DMS153 treated with DMSO at 0.1 percent for 48 hours (cell line): Measurements from ENCODE around the gene TNP2.
A peak's percentile ranks its signal among the peaks of the same experiment; 100 is the strongest.
"Not testable (repeated sequence)": the region's sequence is repeated elsewhere in the genome, so short reads cannot be mapped to it uniquely, and the experiment has no call there.

Experiments
- DNase-seq: peaks from one replicate; lab custom pipeline; 2025; ENCODE audit not compliant: unreplicated experiment; lab: John Stamatoyannopoulos, UW

Gene TNP2

DNA sequence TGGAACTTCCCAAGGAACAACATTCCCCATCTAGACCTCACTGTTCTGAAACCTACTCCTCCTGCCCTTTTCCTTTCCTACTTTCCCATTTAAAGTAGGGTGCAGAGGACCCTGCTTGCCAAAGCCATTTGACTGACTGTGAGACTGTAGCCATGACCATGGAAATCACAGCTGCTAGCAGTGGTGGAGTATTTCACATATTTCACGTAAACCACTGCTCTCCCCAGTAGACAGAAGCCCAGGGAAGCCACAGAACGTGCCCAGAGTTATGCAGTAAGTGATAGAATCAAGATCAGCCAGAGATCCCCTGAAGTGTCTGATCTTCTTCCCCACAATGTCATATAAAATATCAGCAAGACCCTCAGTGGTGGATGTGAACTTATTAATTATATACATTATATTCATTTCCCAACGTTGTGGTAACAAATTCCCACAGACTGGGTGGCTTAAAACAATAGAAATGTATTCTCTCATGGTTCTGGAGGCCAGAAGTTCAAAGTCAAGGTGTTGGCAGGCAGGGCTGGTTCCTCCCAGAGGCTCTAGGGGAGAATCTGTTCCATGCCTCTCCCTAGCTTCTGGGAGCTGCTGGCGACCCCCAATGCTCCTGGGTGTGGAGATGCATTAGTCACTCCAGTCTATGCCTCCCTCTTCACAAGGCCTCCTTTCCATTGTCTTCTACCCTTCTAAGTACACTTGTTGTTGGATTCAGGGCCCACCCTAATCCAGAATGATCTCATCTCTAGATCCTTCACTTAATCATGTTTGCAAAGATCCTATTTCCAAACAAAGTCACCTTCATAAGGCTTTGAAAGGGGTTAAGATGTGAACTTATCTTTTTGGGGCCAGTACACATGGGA, 32.7 kb upstream of the TNP2 start:
- DNase-seq, result no peak

DNA sequence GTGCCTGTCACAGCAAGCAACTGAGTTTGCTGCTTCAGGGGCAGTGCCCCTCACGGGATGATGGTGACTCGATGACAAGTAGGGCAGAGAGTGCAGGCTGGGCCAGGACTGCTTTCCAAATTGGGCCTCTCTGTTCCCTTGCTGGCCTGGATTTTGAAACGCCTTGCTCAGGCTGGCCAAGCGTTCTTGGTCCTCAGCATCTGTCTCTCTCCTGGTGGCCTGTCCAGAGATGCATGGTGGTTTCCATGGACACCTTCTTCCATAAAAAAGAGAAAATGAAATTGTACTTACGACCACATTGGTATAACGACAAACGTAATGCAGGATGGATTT, 31.4 kb upstream of the TNP2 start:
- DNase-seq, result no peak

DNA sequence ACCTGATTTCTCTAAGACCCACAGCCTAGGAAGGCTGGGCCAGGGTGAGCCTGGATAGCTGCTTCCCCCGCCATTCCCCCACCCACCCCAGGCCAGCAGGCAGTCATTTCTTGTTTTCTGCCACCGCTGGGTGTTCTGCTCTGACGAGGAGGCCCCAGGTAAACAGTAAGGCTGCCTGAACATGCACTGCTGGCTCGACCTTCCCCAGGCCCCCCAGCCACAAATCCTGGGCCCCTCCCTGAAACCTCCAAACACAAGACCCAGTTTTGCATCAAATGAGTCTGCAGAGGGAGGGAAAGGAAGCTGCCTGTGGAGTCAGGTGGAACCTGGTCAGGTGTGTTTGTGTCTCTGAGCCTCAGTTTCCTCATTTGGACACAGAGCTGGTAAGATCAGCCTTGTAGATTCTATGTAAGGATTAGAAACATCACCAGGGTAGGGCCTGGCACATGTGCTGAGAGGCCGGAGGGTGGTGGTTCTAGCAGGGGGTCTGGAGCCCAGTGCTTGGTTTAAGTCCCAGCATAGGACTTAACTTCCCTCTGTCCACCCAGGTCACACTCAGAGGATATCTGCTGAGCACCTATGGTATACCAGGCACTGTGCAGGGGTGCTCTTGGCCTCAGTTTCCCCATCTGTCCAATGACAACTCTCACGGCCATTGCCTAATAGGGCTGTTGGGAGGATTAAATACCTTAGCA, 30.9 kb upstream of the TNP2 start:
- DNase-seq, result no peak

DNA sequence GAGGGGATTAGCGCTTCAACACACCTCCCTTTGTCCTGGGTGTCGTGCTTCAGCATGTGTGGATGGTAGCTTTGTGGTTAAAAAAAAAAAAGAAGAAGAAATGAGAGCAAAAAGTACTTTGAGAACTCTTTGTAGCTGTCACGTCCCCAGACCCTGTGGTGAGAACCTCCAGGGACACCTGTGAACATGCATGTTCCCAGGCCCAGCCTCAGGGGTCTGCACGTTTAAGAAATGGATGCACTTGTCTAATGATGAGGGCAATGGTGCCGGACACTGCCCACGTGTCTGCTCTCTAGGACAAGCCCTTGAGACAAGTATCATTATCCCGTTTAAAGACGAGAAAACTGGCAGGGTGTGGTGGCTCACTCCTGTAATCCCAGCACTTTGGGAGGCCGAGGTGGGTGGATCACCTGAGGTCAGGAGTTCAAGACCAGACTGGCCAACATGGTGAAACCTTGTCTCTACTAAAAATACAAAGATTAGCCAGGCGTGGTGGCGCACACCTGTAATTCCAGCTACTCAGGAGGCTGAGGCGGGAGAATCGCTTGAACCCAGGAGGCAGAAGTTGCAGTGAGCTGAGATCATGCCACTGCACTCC, 29.9 kb upstream of the TNP2 start:
- not testable (repeated sequence) for DNase-seq

DNA sequence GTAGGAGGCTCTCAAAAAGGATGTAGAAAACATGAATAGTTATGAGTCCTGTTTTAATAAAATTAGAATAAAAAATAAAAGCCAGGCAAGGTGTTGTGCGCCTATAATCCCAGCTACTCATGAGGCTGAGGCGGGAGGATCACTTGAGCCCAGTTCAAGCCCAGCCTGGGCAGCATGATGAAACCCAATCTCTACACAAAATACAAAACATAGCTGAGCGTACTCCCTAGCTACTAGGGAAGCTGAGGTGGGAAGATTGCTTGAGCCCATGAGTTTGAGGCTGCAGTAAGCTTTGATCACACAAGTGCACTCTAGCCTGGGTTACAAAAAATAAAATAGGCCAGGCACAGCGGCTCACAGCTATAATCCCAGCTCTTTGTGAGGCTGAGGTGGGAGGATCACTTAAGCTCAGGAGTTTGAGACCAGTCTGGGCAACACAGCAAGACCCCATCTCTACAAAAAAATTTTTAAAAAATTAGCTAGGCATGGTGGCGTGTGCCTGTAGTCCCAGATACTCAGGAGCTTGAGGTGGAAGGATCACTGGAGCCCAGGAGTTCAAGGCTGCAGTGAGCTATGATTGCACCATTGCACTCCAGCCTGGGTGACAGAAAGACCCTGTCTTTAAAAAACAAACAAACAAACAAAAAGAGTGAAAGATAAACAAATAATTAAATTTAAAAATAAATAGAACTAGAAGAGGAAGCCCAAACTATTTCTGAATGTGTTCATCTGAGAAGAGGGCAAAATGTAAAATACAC, 29.2 kb upstream of the TNP2 start:
- no peak for DNase-seq

DNA sequence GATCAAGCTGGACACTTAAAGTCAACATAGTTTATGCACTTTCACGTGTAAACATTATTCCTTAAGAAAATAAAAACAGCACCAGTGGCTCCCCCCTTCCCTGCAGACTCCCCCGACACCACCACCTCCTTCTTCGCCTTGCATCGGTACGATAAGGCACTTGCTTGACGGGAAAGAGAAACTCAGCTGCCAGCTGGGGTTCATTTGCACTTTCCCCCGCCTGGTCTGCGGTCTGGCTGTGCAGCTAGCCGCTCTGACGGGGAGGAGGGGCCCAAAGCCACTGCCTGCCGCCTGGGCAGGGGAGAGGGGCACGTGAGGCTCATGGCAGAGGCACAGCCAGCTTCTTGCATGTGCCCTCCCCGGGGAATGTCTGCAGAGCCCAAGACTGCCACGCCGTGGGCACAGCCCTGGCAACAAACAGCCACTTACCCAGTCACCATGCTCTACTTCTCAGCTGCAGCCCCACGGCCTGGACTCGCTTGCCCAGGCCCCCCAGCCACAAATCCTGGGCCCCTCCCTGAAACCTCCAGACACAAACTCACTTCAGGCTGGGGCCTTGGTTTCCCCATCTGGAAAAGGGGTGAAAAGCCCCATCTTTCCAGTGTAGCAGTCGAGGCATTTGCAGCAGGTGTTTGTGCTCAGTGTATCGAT, 28.5 kb upstream of the TNP2 start:
- peak; percentile 74 for DNase-seq

DNA sequence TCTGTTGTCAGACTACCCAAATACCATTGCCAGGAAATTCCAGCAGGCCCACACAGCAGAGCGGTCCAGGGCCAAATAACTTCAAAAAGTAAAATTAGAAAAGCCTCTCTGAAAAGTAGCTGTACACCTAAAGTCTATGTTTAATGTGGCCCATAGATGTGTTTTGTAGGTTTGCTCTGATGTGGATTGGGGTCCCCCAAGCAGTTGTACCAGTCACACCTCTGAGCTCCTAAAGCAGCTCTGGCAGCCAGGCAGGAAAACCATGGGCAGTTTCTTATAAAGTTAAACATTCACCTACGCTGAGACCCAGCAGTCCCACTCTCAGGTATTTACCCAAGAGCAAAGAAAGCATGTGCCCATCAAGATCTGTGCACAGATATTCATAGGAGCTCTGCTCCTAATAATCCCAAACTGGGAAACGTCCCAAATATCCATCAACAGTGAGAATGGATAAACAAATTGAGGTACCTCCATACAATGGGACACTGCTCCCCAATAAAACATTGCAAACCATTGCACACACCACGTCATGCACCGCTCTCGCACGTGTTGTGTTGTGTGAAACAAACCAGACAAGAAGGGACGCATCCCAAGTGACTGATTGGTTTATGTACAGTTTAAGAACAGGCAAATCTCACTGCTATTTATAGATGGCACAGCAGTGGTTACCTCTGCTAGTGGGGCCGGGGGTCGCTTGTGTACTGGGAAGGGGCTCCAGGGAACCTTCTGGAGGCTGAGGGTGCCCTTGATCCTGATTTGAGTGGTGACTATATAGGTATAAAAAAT, 27.8 kb upstream of the TNP2 start:
- no peak for DNase-seq

DNA sequence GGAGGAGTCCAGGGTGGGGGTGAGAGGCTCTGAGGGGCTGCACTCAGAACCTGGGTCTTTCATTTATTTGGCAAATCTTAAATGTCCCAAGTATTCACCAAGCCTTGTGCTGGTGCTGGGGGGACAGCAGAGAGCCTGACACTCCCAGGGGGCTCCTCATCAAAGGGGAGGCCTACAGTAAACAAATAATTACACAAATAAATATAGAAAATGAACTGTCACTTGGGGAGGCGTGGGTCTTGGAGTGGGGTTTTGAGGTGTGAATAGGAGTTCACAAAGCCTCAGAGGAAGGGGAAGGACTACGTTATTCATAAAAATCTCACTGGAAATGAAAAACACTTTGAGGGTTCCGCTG, 27.2 kb upstream of the TNP2 start:
- DNase-seq, result no peak

DNA sequence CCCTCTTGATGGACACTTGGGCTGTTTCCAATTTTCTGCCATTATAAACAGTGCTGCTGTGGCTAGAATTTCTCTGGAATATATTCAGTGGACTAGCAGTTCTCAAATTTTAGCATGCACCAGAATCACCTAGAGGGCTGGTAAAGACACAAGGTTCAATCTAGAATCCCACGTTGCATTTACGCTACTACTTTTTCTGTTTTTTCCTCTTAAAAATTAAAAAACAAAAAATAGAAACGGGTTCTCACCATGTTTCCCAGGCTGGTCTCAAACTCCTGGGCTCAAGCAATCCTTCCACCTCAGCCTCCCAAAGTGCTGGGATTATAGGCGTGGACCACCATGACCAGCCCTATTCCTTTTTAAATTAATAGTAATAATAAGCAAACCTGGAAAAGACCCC, 26.5 kb upstream of the TNP2 start:
- DNase-seq, result no peak

DNA sequence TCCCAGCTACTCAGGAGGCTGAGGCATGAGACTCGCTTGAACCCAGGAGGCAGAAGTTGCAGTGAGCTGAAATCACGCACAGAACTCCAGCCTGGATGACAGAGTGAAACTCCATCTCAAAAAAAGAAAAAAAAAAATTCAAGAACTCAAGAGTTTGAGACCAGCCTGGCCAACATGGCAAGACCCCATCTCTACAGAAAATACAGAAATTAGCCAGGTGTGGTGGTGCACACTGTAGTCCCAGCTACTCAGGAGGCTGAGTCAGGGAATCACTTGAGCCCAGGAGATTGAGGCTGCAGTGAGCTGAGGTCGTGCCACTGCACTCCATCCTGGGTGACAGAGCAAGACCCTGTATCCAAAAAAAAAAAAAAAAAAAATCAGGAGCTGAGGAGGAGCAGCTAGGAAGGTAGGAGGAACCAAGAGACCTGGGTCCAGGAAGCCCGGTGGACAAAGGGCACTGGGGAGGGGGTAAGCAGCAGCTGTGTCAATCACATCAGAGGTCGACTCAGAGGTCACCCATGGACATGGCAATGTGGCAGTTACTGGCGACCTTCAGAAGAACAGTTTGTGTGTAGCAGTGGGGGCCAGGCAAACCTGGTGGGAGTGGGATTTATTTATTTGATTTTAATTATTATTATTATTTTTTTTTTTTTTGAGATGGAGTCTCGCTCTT, 23.1 kb upstream of the TNP2 start:
- DNase-seq, result no peak

DNA sequence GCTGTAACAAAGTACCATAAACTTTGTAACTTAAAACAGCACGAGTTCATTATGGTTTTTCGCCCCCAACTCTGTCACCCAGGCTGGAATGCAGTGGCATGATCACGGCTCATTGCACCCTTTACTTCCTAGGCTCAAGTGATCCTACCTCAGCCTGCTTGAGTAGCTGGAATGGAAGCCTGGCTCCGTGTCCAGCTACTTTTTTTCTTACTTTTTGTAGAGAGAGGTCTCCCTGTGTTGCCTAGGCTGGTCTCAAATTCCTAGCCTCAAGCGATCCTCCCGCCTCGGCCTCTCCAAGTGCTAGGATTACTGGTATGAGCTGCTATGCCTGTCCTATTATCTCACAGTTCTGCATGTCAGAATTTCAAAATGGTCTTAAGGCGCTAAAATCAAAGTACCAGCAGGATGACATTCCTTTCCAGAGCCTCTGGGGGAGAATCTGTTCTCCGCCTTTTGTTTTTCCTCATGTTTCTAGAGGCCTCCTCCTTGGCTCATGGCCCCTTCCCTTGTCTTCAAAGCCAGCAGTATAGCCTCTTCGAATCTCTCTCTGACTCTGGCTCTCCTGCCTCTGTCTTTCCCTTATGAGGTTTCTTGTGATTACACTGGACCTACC, 22.1 kb upstream of the TNP2 start:
- DNase-seq, result no peak

DNA sequence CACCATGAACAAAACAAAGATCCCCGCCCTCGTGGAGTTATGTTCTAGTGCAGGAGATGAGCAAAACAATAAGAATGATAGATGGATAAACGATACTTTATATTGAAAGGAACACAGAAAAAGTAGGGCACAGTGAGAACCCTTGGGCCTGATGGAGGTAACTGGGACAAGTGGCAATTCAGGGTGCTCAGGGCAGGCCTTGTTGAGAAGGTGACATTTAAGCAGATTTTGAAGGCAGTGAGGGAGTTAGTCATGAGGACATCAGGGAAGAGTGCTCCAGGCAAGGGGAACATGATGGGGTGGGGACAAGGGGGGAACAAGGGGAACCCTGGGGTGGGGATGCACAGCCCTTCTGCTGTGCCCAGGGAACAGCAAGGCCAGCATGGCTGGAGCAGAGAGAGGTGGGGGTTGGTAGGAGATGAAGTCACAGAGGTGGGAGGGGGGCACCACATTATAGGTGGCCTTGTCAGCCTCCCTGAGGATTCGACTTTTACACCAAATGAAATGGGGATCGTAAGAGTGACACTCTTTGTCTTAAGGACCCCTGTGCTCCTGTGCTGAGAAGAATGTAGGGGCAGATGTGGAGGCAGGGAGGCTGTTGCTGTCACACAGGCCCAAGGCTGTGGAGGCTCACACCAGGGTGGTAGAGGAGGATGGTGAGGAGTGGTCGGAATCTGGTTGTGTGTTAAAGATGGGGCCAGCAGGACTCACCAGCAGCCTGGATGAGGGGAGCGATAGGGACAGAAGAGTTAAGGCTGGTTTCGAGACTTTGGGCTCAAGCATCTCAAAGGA, 21.2 kb upstream of the TNP2 start:
- no peak for DNase-seq

DNA sequence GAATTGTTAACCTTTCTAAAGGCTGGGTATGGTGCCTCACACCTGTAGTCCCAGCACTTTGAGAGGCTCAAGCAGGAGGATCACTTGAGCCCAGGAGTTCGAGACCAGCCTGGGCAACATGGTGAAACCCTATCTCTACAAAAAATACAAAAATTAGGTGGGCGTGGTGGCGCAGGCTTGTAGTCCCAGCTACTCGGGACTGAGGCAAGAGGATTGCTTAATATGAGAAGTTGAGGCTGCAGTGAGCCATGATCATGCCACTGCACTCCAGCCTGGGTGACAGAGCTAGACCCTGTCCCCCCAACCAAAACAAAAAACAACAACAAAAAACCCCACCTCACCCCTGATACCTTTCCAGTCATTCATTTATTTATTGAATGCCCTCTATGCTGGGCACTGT, 20.6 kb upstream of the TNP2 start:
- not testable (repeated sequence) for DNase-seq

DNA sequence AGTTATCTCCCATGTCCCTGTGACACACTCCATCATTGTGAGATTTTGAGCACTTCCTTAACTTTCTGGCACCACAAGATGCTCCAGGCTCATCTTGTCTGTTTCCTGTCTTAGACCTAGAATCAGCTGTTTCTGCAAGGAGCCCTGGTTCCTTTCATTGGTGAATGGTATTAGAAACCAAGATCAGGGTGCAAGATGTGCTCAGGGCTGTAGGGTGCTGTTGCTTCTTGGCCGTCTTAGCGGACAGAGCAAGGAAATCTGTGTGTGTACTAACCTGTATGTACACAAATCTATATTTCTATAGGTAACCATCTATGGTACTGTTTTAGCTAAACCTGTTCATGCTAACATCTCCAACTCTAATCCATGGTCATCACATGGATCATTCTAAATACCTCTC, 20.1 kb upstream of the TNP2 start:
- no peak for DNase-seq

DNA sequence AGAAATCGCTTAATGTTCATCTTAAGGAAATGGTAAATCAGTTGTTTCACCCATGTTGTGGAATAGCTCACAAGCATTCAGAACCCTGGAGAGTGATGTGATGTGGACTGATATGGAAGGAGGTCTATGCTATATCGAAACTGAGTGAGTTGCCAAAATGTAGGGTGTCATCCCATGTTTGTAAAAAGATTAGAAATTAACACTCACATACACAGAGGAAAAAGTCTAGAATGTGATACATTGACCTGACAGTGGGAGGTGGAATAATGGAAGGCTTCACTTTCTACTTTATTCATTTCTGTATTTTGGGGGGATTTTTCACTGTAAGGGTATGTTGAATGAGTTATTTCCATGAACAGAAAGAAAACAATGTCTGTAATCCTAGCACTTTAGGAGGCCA, 16.7 kb upstream of the TNP2 start:
- DNase-seq, result no peak

DNA sequence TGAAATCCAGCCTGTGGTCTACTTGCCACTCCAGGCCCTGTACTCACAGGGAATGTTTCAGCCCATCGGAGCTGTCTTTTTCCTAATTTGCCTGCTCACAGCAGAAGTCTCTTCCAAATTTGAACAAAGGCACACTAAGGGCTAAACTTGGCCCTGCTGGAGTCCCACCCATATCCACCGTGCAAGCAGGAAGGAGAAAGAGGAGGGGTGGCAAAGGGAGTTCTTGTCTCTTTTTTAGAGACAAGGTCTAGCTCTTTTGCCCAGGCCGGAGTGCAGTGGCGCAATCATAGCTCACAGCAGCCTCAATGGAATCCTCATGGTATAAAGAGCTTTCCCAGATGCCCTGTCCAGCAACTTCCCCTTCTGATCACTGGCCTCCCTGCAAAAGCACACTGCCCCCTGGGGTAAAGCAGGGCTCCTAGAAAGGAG, 14.7 kb upstream of the TNP2 start:
- no peak for DNase-seq

DNA sequence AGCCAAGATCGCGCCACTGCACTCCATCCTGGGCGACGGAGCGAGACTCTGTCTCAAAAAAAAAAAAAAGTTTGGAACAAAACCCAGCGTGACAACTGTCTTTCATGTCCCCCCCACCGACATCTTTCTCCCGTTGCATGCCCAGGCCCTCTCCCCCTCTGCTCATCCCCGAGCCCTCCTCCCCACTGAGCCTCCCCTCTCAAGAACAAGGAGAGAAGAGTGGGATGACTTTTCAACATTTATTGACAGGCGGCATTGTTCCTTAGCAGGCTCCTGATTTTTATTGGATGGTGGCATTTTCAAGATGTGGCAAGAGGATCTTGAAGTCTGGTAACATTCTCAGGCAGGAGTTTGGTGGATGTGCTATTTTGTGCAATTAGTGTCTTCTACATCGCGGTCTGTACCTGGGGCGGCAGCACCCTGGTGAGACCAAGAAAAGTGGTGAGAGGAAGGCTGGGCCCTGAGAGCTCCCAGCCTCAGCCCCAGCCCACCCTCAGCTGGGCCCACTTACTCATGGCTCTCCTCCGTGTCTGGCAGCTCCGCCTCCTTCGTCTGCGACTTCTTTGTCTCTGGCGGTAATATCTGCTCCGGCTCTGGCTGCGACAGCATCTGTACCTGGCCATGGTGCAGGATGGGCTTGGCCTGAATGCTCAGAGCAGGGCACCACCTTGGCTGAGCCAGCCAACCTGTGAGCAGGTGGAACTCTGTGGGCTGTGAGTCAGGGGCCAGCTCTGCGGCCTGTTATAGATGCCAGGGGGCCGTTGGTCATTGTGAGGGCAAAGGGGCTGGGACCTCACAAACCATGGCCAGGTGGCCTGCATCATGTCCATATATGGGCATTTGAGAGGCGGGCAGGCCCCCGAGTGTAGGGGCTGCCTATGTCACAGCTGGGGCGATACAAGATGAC, 11.7 kb upstream of the TNP2 start, which contains the start of gene PRM1:
Gene PRM1 (minus strand): TSS at position 715 of the 907 bp plus-strand sequence. CDS start 92 bp downstream, at position 623.
- DNase-seq, result no peak
